ENCODE data around the gene ARAF. TPM values are rescaled to one million over a fixed set of nuclear protein-coding genes. Genes with fewer than 3 reads are reported as not detected.
"Not testable (repeated sequence)": the region's sequence is repeated elsewhere in the genome, so short reads cannot be mapped to it uniquely, and the experiment has no call there.

ARAF gene
- 70.9 TPM for total RNA-seq
- long read RNA-seq, transcript ARAF-203 (16 exons, 2,458 nt): major isoform, 58 of 94 reads
- long read RNA-seq, partial matches to known transcripts: 26 of 94 reads
- long read RNA-seq, other reads (novel, unspliced or antisense): 10 of 94 reads

DNA sequence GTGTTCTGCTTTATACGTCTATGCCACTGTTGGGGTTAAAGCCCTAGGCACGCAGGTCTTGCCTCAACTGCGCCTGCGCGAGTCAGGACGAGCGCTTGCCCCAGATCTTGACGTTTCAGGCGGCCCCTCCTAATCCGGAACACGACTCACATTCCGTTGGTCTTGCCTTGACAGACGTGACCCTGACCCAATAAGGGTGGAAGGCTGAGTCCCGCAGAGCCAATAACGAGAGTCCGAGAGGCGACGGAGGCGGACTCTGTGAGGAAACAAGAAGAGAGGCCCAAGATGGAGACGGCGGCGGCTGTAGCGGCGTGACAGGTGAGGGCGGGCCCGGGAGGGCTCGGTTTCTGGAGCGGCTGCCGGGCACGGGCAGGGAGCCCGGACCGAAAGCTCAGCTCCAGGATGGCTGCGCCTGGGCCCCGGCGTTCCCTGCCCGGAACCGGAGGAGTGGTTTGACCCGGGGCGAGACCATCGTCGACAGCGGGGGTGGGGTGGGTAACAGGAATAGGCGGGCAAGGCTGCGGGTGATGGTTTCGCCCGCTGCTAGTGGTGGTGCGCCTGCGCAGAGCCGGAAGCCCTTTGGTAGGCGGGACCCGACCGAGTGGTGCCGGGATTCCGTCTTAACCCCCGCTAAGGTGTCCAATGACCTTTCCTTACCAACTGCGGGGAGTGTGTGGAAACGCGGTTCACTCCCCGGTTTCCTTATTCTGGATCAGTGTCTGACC, at the start of gene ARAF:
Gene ARAF (plus strand): TSS at position 272 of the 725 bp plus-strand sequence. CDS start 1,763 bp downstream, outside the sequence.
- peak; percentile 96 for DNase-seq (ENCODE audit: low spot score)

DNA sequence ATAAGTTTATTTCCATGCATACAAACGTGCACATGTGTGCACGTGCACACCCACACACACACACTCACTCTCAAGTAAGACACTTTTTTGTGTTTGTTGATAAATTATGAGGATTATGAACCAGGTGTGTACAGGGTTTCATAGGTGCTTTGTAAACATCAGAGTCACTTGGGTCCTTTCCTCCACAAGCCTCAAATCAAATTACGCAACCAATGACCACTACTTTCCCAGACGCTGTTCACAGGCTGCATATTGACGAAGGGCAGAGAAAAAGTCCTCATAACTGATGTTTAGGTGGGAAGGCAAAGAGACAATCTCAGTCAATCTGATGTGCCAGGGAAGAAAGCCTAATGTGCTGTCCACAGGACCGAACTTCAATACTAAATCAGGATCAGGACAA, 48.6 kb upstream of the ARAF start:
- DNase-seq (ENCODE audit: low spot score): not testable (repeated sequence)

GRCh38 chrX:47513034-47513965, 47.7 kb upstream of the ARAF start:
- DNase-seq (ENCODE audit: low spot score): peak; percentile 65

GRCh38 chrX:47514533-47515235, 46.3 kb upstream of the ARAF start:
- peak; percentile 20 for DNase-seq (ENCODE audit: low spot score)

- DNase-seq (ENCODE audit: low spot score): peak; percentile 39
These were observed 44.9 kb upstream of the ARAF start for GRCh38 chrX:47515941-47516665.

DNA sequence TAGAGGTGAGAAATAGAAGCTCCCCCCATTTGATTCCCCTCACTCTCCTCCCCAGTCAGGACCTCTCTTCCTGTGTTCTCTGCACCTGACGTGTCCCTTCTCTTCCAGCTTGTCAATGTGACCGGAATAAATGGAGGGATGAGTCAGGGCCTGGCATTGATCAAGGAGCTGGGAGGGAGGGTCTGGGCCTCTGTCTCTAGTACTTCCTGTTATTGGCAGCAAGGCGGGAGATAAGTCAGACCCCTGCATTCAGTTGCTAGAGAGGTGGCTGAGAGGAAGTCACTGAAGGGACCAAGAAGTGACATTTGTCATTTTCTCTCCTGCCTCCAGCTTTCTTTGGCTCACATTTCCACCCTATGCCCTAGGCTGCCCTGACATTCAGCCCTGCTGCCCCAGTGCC, 42.9 kb upstream of the ARAF start:
- DNase-seq (ENCODE audit: low spot score): no peak

GRCh38 chrX:47523297-47523696, 37.7 kb upstream of the ARAF start:
- peak; percentile 96 for DNase-seq (ENCODE audit: low spot score)

DNA sequence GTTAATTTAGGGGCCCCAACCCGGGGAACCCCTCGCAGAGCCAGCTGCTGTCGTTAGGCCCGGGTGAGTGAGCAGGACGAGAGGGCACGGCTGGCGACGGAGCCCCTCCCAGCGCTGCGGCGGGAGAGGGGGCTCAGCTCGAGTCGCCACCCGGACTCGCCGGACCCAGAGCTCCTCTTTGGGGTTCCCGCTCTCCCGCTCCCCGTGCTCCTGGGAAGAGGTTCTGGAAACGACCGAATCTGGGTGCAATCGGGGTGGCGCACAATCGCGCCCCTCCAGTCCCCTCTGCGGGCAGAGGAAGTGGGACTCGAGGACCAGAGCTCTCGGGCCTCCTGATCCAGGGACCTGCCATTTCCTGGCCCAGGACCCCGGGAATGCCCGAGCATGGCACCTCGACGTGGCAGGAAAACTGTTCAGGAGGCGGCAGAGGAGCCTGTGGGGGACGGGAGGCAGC, 37.3 kb upstream of the ARAF start:
- no peak for DNase-seq (ENCODE audit: low spot score)

GRCh38 chrX:47529548-47529947, 31.5 kb upstream of the ARAF start:
- DNase-seq (ENCODE audit: low spot score): peak; percentile 35

DNA sequence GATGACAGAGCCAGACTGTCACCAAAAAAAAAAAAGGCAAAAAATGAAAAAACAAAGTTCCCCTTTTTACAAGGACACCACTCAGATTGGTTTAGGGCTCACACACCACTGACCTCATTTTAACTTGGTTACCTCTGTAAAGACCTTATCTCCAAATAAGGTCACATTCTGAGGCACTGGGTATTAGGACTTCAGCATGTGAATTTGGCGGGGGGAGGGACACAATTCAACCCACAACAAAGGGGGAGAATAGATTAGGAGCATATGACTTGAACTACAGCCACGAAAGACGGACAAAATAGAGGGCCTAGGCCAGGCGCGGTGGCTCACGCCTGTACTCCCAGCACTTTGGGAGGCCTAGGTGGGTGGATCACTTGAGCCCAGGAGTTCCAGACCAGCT, 31.0 kb upstream of the ARAF start:
- DNase-seq (ENCODE audit: low spot score): peak; percentile 39

- no peak for DNase-seq (ENCODE audit: low spot score)
These were observed 21.1 kb upstream of the ARAF start for GRCh38 chrX:47539860-47540259.

DNA sequence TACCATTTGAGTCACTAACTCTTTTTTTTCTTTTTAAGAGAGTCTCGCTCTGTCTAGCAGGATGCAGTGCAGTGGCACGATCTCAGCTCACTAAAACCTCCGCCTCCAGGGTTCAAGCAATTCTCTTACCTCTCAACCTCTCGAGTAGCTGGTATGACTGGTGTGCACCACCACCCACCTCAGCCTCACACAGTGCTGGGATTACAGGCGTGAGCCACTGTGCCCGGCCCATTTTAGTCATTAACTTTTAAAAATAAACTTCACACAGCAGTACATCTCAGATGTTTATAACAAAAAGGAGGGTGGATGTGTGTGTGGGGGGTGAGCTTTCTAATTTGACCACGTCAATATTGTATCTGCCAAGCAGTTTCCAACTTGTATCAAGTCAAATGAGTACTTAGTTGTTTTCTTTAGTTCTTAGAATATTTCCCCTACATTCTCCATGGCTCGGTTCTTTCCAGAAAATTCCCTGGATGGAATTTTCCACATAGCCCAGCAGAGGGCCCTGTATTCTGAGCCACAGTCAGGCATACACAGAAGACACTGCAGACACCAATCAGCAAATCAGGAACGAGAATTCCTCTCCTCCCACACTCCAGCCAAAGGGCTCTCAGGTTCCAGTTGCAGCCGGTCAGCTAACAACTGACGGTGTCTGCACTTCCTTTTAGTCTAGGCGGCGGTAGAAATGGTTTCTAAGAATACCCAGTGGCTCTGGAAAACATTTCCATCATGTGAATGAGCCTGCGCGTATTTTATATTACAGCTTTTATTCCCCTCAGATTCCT, 20.1 kb upstream of the ARAF start:
- DNase-seq (ENCODE audit: low spot score): peak; percentile 79

DNA sequence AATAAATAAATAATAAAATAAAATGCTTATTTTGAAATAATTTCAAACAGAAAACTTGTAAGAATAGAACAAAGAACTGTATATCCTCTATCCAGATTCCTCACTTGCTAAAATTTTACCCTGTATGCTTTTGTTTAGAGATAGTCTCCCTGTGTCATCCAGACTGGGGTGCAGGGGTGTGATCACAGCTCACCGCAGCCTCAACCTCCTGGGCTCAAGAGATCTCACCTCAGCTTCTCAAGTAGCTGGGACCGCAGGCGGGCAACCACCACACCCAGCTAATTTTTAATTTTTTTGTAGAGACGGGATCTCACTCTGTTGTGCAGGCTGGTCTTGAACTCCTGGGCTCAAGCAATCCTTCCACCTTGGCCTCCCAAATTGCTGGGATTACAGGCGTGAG, 17.5 kb upstream of the ARAF start:
- DNase-seq (ENCODE audit: low spot score): peak; percentile 24

DNA sequence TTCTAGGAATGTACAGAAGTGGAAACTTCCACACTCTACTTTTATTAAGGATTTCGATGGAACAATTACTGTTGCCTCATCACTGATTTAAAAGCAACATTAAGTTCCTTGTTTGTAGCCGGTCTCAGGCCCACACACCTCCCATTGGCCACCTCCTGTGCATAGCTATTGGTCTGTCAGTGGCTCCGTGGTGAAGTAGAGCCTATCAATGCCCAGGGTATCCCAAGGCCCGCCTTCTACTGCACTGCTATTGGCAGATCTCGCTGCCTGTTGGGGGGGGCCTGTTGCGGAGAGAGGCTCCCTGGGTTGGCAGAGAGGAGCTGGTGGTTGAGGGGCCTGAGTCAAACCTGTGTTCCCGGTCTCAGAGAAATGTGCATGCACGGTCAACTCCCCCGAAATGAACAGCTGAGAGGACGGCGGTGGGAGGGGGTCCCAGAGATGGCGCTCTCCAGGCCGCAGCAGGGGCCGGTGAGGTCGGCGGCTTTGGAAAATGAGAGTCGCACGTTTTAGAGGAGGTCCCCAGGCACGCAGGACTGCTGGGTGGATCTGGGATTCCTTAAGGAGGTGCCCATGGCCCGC, 4.9 kb upstream of the ARAF start:
- peak; percentile 90 for DNase-seq (ENCODE audit: low spot score)

DNA sequence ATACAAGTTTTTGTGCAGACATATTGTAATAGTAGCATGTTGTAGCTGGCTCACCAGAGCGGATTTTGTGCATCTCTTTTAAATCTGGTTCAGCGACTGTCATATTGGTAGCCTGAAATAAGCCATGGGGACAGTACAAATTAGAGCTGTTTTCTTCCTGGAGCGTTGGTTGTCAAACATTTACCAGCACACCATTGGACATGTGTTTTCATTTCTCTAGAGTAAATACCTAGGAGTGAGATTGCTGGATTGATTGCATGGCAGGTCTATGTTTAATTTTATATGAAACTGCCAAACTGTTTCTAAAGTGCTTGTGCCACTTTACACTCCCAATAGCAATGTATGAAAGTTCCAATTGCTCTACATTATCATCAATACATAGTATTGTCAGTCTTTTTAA, 2.6 kb upstream of the ARAF start:
- DNase-seq (ENCODE audit: low spot score): no peak

GRCh38 chrX:47560179-47560933, 649 bp upstream of the ARAF start:
- DNase-seq (ENCODE audit: low spot score): peak; percentile 28

DNA sequence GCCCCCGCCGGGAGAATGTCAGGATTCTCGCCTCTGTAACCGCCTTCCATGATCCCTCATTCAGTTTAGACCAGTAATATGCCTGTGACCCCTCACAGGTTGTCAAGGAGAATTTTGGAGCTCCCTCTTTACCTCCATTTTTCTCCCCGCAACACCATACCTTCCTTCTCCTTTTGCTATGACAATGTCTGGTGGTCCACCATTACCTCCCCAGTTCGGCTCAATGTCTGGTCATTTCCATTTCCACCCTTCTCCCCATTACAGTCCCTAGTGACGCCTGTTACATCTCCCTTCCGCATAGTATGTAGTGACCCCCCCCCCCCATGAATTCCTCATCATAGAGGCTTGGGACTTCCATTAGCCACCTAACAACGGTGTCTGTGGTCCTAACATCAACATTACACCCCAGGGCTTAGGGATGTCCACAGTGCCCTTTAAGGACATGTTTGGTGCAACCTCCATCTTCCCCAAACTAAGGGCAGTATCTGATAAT, 700 bp downstream of the ARAF start:
- DNase-seq (ENCODE audit: low spot score): no peak

DNA sequence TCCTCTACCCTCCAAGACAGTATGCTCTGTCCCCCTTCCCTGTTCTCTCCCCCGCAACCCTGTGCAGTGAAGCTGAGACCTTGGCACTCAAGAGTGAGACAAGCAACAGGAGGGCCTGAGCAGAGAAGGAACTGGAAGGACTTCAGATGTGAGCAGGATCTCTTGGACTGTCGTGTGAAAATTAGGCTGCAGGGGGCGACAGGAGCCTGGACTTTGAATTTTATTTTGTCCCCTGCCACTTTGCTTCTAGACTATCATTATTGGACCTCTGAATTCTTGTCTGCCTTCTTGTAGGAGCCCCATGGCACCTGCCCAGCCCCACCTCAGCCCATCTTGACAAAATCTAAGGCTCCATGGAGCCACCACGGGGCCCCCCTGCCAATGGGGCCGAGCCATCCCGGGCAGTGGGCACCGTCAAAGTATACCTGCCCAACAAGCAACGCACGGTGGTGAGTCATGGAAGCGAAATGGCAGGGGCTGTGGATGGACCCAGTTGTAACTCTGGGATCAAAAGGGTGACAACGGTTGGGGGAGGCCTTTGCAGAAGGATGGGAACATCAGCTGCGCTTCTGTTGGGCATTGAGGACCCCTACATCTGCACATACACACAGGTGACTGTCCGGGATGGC, 1.7 kb downstream of the ARAF start:
- peak; percentile 75 for DNase-seq (ENCODE audit: low spot score)

Data from mesenteric fat pad (tissue), 1 donor.